NCI-H2171 (cell line): ENCODE data around the gene BICC1.

Experiments
- DNase-seq: peaks from one replicate; lab custom pipeline; 2025; lab: John Stamatoyannopoulos, UW

Gene BICC1

DNA sequence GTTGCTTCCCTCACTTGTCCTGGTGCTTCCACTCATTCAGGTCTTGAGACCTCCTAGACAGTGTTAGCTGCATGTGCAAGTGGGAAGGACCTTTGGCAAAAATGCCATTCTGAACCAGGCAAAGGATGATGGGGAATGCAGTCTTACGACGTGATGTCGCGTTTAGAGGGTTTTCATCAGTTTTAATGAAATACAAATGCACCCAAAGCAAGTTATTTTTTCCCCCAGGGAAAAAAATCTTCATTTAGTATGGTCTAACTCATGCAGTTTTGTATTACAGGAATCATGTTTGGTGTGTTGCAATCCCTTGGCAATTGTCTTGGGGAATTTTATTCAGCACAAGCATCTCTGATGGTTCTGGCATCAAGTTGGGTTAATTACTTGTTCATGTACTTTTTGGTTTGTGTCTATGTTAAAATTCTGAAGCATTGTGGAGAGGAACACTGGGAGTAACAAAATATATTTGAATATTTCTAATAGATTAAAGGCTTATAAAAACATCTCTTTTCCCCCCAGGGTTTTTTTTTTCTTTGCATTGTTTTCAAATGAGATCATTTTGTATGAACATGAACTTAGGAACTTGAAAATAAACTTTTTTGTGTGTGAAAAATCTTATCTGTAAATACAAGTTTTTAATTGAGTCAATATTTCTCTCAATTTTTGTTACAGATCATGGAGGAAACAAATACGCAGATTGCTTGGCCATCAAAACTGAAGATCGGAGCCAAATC lies 188.9 kb downstream of the BICC1 start:
- no peak for DNase-seq

DNA sequence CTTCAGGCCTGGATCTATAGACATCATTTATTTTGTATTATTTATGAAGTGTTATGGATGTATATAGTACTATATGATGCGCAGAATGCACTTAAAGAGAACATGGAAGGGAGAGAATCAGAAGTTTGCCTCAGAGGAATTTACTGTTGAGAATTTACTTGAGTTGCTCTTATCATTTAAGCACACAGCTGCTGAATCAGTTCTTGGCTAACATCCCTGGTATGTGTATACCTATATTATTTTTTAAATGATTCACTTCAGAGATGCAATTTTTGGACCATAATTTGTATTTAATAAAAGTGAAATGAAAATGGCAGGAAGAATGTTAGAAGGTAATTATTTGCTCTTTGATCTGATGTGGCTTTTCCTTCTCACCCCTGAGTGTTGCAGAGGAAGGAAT lies 191.6 kb downstream of the BICC1 start:
- DNase-seq: no peak

DNA sequence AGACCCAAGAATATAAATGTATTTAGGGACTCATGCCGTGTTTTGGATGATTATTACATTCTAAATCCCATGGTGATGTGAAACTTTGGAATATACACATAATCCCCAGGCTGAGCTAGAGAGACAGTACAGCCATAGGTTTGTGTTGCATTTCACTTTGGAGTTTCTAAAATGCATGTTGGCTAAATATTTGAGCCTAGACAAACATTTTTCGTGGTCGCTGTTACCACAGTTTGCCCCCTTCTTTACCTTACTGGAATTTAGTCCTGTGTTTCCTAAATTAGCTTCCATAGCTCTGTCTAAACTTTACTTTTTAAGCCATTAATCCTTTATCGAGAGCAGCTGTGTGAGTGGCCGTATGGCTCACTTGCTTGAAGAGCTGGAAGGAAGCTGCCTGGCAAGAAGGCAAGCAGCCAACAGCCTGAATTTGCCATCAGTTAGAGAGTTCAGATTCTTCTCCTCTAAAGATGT lies 192.0 kb downstream of the BICC1 start:
- no peak for DNase-seq

DNA sequence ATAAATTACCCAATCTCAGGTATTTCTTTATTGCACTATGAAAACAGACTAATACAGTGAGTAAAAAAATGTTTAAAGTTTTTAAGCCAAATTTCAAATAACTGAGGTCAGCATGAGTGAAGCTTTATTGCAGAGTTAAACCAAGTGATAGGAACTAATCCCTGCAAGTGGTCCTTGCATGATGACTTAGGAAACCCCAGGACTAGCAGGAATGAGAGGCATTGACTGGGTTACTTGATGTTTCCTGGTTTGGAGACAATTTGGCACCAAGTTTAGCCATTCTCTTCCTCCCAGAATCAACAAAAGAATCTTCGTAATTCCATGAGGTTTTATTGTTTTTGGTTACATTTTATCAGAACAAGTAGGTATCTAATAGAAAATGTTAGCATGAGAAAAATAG lies 194.2 kb downstream of the BICC1 start:
- DNase-seq: no peak

DNA sequence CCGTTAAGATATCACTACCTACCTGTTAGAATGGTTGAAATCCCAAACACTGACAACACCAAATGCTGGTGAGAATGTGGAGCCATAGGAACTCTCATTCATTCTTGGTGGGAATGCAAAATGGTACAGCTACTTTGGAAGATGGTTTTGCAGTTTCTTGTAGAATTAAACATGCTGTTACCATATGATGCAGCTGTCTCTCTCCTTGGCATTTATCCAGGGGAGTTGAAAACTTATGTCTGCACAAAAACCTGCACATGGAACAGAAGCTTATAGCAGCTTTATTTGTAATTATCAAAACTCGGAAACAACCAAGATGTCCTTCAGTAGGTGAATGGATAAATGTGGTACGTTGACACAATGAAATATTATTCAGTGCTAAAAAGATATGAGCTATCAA lies 199.5 kb downstream of the BICC1 start:
- DNase-seq: no peak

DNA sequence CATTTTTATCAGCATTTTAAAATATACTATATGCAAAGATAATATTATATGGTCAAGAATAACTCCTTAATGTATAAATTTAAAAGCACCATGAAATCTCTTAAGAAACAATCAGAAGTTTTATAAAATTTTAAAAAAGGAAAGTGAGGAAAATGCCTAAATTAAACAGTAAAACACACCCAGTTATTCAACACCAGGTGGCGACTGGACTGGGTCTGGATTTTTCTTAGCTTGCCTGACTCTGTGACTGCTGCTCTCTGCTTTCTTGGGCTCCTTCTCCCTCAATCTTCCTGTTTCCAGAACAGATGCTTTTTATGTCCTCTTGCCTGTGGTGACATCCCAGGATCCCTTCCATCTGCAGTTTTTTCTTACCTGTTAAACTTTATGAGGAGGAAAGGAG lies 200.3 kb downstream of the BICC1 start:
- no peak for DNase-seq

DNA sequence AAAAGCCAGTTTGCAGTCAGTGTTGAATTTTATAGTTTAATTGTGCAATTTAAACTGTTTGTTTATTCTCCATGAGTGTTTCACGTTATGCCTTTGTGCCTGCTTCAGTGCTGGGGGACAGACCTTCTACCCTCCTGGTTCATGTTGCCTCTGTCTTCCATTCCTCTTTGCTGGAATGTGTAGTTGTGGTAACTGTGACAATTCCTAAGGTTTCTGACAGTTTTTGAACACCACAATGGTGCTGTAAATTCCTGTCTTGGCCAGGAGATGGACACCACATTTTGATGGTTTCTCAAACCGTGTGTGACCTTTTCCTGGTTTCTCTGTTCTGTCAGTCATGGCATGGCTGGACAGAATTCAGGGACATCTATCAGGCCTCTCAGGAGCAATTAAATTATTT lies 201.7 kb downstream of the BICC1 start:
- DNase-seq: no peak

DNA sequence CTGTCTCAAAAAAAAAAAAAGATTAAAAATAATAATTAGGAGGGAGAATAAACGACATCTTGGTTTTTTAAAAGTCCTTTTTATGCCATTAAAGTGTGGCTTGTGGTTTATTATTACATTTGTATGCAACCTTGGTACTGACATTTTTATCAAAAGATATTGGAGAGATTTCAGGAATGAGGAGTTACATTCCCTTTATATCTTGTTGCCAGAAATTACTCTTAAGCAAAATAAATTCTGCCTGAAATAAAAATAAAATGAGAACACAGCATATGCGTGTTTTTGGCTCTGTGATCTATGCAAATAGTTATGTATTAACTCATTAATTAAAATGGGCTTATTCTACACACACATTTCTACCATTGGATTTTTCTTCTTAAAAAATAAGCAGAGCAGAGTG lies 202.4 kb downstream of the BICC1 start:
- no peak for DNase-seq

DNA sequence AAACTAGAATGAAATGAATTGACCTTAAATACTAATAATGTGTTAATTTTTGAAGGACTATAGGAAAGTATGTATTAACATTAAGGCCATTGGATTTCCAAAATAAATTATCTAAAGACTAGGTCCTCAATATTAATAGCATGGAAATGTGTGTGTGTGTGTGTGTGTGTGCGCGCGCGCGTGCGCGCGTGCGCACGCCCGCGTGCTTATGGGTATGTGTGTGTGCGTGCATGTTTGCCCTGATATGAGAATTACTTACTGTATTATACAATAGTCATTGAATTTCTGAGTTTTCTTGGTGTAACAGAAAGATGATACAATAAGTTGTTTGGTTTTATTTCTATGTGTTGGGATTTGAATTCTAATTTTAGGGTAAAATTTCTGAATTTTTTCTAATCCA lies 205.9 kb downstream of the BICC1 start:
- DNase-seq: no peak

DNA sequence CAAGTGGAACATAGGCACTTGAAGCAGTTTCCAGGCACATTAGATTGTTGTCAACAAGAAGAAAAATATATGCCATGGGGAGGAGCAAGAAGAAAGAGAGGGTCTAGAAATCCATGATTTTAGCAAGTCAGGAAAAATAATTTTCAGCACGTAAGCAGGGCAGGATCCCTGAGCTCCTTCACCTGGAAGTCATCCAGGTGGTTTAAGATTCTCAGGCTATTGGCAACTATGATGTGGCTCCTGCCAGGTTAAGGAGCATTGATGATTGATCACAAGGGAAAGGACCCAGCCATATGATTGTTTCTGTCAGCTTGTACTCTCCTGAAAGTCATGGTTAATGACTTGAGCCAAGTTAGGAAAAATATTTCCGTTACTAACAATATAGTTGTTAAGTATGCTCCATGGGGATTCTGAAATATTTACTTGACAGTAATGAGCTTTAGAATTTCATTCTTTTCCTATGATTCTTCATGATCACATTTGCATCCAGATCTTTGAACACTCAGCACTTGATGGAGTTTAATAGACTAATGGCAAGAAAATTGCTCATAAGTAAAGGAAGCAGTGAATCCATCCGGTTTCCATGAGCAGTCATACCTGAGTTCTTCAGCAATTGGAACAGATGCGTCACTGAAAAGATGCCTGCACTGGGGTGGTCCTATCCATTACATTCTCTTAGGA lies 209.1 kb downstream of the BICC1 start:
- DNase-seq: no peak

DNA sequence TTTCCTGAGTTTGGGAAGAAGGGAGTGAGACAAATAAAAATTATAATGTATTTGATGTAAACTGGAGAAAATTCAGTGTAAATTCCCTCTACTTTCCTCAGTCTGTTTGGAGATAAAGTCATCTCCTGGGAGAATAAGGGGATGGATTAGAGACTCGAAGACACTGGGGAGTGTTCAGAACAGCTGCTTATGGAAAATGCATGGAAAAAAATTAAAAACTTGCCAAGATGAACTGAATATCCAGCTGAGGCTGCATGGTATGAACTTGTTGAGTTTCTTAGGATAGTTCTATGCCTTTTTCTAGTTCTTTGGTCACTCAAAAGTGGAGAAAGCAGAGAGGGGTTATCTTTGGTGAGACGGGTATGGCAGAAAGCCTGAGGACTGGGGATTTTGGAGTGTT lies 210.5 kb downstream of the BICC1 start:
- DNase-seq: no peak

DNA sequence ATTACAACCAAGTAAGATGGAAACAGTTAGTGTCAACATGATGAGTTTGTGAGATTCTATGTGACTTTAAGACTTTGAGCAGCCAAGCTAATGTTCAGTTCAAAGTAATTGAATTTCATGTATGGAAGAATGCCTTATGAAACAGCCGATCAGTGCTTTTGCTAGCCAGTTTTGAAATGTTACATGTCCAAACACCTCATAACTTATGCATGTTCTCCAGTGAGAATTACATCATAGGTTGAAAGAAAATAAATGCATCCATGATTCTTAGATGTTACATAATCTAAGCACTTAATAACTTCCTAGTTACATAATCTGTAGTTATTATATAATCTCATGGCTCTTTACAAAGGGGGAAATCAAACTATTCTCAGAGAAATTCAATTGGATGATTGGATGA lies 211.3 kb downstream of the BICC1 start:
- DNase-seq: no peak

DNA sequence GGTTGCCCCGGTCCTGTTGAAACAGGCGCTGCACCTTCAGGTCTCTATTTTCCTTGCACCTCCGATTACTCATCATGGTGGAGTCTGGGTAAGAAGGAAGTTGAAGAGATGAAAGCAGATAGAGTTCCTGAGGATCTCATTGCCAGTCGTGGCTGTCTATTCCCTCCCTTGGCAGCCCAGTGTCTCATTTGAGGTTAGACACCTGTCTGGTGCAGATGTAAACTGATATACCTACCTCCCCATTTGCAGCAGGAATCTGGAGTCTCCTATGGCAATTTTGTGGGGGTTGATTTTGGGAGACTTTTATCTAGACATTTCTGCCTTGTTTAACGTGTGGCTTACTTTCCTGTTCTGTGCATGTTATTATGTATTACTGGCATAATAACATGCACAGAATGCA lies 212.1 kb downstream of the BICC1 start:
- DNase-seq: no peak

DNA sequence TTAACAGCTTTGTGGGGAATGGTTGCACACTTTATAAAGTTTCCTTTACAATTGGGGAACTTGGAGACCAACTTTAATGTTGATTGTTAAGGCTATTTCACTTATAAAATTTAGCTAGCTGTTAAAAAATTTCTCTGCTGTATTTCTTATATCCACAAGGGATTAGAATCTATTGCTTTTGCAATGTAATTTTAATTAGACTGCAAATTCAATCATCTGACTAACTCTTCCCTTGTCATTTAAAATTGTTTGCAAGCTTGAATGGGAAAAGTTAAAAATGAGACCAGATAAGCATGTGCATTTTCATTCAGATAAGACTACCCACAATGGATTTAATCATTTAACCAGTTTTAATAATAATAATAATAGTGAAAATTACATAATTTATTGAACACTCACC lies 213.2 kb downstream of the BICC1 start:
- DNase-seq: no peak

DNA sequence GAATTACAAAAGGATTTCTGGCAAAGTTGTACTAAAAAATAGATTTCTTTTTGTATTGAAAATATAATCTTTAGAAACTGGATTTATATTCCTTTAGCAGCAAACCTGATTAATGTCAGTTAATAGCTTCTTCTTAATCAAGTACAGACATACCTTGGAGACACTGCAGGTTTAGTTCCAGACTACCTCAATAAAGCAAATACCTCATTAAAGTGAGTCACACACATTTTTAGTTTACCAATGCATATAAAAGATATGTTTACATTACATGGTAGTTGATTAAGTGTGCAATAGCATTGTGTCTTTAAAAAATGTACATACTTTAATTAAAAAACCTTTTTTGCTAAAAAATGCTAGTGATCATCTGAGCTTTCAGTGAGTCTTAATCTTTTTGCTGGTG lies 215.0 kb downstream of the BICC1 start:
- DNase-seq: no peak

DNA sequence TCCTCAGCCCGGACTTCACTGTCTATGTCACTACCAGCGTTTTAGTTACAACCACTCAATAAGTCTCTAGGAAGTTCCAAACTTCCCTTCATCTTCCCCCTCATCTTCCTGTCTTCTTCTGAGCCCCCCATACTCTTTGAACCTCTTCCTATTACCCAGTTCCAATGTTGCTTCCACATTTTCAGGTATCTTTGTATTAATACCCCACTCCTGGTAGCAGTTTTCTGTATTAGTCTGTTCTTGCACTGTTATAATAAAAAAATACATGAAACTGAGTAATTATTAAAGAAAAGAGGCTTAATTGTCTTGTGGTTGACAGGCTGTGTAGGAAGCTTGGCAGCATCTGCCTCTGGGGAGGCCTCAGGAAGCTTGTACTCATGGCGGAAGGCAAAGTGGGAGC lies 218.6 kb downstream of the BICC1 start:
- no peak for DNase-seq

DNA sequence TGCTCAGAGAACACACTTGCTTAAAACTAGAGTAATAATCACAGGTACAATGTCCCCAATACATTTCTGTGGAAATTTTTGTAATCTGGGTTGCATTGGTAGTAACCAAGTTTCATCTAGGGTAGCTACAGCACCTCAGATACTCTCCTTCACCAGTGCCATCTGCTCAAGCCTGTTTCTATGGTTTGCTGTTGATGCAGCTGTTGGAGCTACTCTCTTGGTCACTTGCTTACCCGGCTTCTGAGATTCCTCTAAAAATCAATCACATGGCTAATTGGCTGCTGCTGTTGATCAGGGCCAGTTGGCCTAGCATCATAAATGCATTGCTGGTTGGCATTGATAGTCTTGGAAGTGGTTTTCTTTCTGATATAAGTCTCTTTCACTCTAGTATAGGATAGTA lies 220.8 kb downstream of the BICC1 start:
- DNase-seq: no peak

DNA sequence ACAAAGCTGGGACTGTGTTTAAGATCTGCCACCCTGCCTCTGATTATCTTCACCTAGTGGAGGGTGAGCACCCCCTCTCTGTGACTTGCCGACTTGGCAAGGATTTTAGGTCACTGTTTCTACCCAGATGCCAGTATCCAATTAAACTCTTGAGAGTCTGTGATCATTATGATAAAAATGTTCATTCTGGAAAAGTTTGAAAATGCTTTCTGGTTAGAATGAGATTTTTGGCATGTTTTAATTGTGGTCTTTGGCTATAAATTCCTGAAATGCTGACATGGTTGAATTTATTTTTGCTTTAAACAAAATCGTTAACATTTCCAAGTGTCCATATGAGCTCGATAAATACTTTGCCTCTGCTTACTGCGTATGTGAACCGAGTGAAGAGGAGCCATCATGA lies 221.4 kb downstream of the BICC1 start:
- DNase-seq: no peak

DNA sequence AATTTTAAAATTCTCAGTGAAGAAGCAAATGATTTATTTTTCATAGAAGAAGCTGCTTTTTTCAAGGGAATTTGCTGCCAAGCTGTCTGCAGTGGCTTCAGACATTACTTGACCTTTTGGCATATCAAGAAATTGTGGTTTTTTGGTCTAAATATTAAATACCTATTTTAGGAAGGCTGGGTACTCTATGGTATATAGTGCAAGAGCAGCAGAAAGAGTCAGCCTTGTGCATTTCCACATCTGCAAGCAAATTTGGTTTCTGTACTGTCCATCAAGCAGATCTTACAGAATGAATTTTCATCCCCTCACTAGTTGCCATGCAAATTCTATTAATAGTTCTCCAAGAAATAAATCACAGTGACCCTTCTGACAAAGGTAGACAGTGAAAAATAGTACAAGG lies 222.0 kb downstream of the BICC1 start:
- no peak for DNase-seq

DNA sequence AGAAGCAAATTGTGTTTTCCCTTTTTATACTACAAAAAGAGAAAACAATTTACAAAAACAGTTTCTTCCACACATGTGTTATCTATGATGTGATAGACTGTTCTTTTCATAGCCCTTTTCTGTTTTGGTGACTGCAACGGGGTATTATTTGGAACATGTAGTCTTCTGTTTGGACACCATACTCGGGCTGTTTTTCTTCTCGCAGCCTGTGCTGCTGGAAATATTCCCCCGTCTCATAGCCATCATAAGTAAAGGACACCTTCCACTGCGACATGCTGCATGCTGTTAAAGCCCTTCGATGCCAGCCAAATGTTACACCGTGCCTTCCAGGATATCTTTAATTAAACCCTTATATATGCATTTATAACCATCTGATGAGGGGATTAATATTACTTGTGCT lies 222.4 kb downstream of the BICC1 start:
- DNase-seq: no peak

DNA sequence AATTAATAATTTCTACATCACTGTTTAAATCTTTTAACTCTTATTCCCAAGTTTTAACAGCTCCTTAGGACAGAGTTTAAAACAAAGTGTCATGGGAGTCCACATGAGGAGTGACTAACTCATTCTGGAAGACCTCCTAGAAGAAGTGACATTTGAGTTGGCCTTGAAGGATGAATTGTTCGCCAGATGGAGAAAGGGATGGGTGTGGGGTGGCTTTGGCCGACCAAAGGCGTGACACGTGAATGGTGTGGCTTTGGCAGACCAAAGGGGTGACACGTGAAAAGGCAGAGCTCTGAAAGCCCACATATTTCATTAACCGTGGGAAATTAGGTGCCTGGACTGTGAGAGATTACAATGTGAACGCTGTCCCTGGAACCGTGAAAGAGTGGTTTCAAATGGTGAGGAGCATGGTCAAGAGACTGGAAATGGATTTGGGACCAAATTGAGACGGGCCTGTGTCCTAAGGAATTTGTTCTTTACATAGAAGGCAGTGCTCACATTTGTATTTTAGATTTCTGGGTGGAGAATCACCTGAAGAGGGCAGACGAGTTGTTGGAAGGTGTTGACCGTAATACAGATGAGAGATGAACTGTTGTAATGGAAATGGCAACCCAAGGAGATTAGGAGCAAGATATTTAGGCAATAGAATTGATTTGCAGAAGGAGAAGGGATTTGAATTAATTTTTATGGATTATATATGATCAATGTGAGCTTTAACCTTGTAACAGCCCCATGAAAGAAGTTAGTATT lies 228.1 kb downstream of the BICC1 start:
- DNase-seq: no peak

DNA sequence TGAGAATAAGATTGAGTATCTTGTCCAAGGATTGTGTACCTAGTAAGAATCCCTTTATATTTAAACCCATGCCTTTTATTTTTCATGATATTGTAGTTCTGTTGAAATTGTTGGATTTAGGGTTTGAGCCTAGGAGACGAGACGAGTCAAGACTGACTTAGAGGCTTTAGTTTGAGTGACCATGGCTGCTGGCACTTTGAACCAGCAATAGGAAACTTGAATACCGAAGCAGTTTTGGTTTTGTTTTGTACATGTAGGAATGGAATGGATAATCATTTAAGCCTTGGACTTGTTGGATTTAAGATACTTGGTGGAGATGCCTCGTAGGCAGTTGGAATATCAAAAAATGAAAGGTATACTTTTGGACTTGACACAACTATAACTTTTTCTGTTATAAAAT lies 229.0 kb downstream of the BICC1 start:
- DNase-seq: no peak

DNA sequence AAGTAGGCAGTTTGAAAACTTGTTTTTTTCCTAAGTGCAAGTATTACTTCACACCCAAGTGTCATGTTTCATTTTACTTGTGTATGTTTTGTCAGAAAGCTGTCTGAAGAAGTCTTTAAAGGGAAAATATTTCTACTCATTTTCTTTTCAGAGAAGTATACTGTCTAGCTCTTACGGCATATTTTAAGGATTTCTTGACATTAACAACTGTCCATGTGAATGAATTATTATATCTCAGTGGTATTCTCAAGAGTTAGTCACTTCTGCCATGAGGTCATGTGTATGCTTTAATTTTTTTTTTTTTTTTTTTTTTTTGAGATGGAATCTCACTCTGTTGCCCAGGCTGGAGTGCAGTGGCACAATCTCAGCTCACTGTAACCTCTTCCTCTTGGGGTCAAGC lies 229.5 kb downstream of the BICC1 start:
- DNase-seq: no peak
